HUES64 (cell line): ENCODE measurements around the gene TECR.
"Not testable (repeated sequence)": the region's sequence is repeated elsewhere in the genome, so short reads cannot be mapped to it uniquely, and the experiment has no call there.

Experiments
- H3K27ac ChIP-seq: 2 replicates; pipeline ENCODE4 v1.7.0; 2013; ENCODE audit warnings: low read depth, low read length, inconsistent platforms
- H3K27me3 ChIP-seq: 2 replicates; pipeline ENCODE4 v1.6.1; 2013; ENCODE audit warnings: mild to moderate bottlenecking, low read length; ENCODE audit not compliant: insufficient read depth
- H3K36me3 ChIP-seq: 2 replicates; pipeline ENCODE4 v1.6.1; 2013; ENCODE audit warnings: mild to moderate bottlenecking, low read length; ENCODE audit not compliant: insufficient read depth
- H3K4me1 ChIP-seq: 2 replicates; pipeline ENCODE4 v1.6.1; 2013; ENCODE audit warnings: mild to moderate bottlenecking, low read length, moderate library complexity; ENCODE audit not compliant: insufficient read depth
- H3K4me3 ChIP-seq: 2 replicates; pipeline ENCODE4 v1.5.1; 2013; ENCODE audit warnings: mild to moderate bottlenecking, low read length, moderate library complexity
- H3K9ac ChIP-seq: 2 replicates; pipeline ENCODE4 v1.6.1; 2013; ENCODE audit warnings: mild to moderate bottlenecking, low read depth, low read length
- H3K9me3 ChIP-seq: 2 replicates; pipeline ENCODE4 v1.6.1; 2013; ENCODE audit warnings: low read depth, low read length; ENCODE audit not compliant: insufficient read depth
- WGBS: fragments of 150-250, 120-280 bp; methylation state at CpG from one replicate; pipeline ENCODE4 v1.1.7; 2013; ENCODE audit warnings: missing lambda C conversion rate; 5-methylcytosine and 5-hydroxymethylcytosine counted together

Gene TECR

DNA sequence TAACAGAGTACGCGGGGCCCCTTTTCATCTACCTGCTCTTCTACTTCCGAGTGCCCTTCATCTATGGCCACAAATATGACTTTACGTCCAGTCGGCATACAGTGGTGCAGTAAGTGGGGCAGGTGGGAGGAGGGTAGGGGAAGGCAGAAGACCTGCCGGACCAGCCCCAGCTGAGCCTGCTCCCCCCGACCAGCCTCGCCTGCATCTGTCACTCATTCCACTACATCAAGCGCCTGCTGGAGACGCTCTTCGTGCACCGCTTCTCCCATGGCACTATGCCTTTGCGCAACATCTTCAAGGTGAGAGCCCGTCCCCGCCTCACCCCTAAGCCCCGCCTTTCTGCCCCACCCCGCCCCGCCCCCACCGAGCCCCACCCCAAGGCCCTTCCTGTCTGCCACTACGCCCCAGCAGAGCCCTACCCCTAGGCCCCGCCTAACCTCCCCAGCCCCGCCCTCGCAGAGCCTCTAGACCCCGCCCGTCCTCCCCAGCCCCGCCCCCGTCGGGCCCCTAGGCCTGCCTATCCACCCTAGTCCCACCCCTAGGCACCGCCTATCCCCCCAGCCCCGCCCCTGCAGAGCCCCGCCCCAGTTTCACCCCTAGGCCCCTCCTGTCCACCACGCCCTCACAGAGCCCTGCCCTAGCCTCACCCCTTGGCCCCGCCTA lies 34.7 kb downstream of the TECR start:
- H3K4me1 ChIP-seq = peaks cover 35% of the 10 kb centered on the region
- H3K4me3 ChIP-seq = no peak overlapping the region
- no peak overlapping the region; the same call in 1 of the 2 replicates for H3K27ac ChIP-seq
- 84% methylated on average over 21 of the region's 33 CpGs for WGBS
- no peak overlapping the region for H3K9ac ChIP-seq
- H3K36me3 ChIP-seq = peaks cover 19% of the 10 kb centered on the region
- no peaks in the 10 kb centered on the region for H3K27me3 ChIP-seq
- H3K9me3 ChIP-seq = no peaks in the 10 kb centered on the region

DNA sequence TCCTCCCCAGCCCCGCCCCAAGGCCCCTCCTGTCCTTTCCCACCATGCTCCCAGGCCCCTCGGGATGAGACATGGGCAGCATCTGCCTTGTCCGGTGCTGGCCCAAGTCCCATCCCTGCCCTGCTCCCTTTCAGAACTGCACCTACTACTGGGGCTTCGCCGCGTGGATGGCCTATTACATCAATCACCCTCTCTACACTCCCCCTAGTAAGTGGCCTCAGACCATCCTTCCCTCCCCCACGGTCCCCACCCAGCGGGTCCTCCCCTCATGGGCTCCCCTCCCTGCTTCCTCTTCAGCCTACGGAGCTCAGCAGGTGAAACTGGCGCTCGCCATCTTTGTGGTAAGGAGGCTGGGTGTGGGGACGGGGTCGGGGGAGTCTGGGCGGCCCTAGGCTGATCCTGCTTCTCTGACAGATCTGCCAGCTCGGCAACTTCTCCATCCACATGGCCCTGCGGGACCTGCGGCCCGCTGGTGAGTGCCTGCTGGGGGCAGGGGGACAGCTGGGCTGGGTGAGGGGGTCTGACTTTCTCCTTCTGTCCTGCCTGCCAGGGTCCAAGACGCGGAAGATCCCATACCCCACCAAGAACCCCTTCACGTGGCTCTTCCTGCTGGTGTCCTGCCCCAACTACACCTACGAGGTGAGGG lies 35.4 kb downstream of the TECR start:
- not testable (repeated sequence) for H3K4me3 ChIP-seq, H3K9ac ChIP-seq, H3K9me3 ChIP-seq, H3K27ac ChIP-seq, H3K27me3 ChIP-seq
- WGBS = 88% methylated on average over 21 of the region's 22 CpGs
- Histone ChIP-seq H3K36me3 (peaks cover 19% of the 10 kb centered on the region), H3K4me1 (peaks cover 35% of the 10 kb centered on the region)

DNA sequence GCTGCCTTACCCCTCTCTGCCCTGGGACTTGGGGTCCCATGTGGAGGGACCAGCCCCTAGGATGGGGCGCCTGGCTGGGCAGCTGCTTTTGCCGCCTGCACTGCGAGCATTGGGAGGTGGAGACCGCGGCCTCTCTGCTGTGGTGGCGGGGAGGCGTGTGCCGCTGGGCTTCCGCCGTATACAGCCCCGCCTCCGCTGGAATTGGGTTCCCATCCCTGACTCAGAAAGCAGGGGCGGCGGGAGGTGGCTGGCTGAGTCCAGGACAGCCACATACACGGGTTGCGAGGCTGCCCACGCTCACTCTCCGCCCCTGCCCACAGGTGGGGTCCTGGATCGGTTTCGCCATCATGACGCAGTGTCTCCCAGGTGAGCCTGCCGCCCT lies 35.9 kb downstream of the TECR start:
- Histone ChIP-seq H3K9me3 (no peaks in the 10 kb centered on the region), H3K4me3 (no peak overlapping the region), H3K27me3 (no peaks in the 10 kb centered on the region), H3K4me1 (peaks cover 35% of the 10 kb centered on the region), H3K27ac (no peak overlapping the region), H3K36me3 (peaks cover 19% of the 10 kb centered on the region), H3K9ac (no peak overlapping the region)
- WGBS = 92% methylated on average over 22 of the region's 22 CpGs

DNA sequence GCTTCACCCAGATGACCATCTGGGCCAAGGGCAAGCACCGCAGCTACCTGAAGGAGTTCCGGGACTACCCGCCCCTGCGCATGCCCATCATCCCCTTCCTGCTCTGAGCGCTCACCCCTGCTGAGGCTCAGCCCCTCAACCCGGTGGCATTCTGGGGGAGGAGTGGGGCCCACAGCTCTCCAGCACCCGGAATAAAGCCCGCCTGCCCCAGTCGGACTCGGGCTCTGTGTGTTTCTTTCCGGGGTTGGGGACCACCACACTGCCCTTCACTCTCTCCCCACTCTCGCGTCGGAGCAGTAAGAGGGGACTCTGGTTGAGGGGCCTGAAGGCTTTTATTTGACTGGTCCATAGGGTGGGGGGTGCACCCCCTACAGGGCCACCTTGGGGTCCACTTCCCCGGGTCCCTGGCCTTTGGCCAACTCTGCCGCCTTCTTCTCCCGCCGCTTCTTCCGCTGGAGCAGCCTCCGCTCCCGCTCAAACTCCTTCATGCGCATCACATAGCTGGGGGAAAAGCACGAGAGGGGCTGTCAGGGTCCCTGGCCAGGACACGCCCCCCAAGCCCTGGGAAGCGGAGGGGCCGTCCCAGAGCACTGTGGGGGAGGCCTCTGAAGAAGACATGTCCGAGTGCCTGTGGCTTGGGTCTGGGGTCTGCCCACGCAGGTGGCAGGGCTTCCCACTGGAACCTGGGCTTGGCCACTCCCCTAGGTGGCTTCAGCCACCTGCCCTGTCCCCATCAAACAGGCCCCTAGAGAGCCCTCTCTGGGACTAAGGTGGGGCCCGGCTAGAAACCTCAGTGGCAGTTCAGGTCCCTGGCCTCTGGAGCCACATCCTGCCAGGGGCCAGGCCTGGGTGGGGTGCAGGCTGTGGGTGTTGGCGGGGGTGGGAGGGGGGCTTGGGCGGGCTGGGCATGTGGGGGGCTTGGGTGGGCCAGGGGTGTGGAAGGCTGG lies 36.6 kb downstream of the TECR start:
- Histone ChIP-seq H3K27ac (no peak overlapping the region), H3K4me1 (peaks cover 30% of the 10 kb centered on the region), H3K36me3 (peaks cover 19% of the 10 kb centered on the region), H3K9ac (no peak overlapping the region), H3K9me3 (no peaks in the 10 kb centered on the region), H3K4me3 (no peak overlapping the region), H3K27me3 (no peaks in the 10 kb centered on the region)
- WGBS = 95% methylated on average over 22 of the region's 31 CpGs

- Histone ChIP-seq H3K27me3 (no peaks in the 10 kb centered on the region), H3K36me3 (peaks cover 19% of the 10 kb centered on the region), H3K9ac (no peak overlapping the region), H3K4me1 (peaks cover 24% of the 10 kb centered on the region), H3K27ac (no peak overlapping the region), H3K4me3 (no peak overlapping the region), H3K9me3 (no peaks in the 10 kb centered on the region)
- 93% methylated on average over 18 of the region's 18 CpGs for WGBS
Observed at GRCh38 chr19:14566712-14567077, 37.3 kb downstream of the TECR start.

GRCh38 chr19:14567079-14567478 lies 37.7 kb downstream of the TECR start:
- no peak overlapping the region for H3K4me3 ChIP-seq
- peaks cover 19% of the 10 kb centered on the region for H3K36me3 ChIP-seq
- H3K27ac ChIP-seq = no peak overlapping the region
- H3K27me3 ChIP-seq = no peaks in the 10 kb centered on the region
- no peak overlapping the region for H3K9ac ChIP-seq
- 95% methylated on average over 11 of the region's 11 CpGs for WGBS
- peaks cover 20% of the 10 kb centered on the region for H3K4me1 ChIP-seq
- no peaks in the 10 kb centered on the region for H3K9me3 ChIP-seq

DNA sequence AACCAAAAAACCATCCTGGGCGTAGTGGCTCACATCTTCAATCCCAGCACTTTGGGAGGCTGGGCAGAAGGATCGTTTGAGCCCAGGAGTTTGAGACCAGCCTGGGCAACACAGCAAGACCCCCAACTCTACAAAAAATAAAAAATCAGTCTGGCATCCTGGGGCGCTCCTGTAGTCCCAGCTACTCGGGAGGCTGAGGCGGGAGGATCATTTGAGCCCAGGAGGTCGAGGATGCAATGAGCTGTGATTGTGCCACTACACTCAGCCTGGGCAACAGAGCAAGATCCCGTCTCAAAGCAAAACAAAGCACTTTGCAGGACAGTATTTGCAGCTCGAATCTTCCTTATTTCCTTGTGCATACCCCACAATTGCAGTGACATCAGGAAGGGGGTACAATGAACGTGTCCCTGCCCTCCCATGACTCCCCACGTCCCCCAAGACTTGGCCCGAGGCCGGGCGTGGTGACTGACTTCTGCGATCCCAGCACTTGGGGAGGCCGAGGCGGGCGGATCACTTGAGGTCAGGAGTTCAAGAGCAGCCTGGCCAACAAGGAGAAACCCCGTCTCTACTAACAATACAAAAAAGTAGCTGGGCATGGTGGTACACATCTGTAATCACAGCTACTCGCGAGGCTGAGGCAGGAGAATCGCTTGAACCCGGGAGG lies 41.6 kb downstream of the TECR start:
- no peaks in the 10 kb centered on the region for H3K9me3 ChIP-seq
- H3K9ac ChIP-seq = peak overlapping the region; percentile 89
- peak overlapping the region; percentile 96 for H3K4me3 ChIP-seq
- H3K4me1 ChIP-seq = no peaks in the 10 kb centered on the region
- peaks cover 8% of the 10 kb centered on the region for H3K36me3 ChIP-seq
- H3K27ac ChIP-seq = peak overlapping the region; percentile 87; the same call in 1 of the 2 replicates
- H3K27me3 ChIP-seq = no peaks in the 10 kb centered on the region
- WGBS = 67% methylated on average over 22 of the region's 22 CpGs

DNA sequence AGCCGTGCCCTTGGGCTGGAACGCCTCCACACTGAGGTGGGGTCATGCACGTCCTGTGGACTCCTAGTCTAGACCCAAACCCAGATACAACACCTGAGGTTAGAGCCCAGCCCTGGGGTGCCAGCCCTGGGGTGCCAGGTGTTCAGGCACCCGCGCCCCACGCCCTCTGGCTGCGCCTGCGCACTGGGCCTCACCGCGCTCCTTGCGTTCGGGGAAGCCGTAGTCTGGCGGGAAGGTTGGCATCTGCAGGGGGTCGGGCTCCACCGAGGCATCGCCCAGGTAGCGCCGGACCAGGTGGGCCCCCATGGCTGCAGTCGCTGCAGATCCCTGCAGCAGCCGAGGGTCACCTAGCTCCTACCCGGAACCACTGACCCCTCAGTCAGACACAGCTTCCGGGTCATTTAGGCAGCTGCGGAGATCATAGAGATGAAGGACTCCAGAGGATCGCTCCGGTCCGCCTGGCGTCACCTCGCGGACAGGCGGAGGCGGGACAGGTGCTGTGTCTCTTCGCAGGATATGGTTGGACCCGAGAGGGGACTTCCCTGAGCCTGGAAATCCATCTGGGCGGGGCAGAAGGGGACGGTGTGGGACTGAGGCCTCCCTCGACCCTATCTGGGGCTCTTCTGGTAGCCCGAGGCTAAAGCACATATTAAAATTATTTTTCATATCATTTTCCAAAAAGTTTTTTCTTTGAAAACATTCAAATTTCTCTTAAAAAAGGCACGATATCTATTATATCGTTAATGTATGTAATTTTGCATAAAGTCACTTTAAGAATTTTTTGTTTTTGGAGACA lies 42.5 kb downstream of the TECR start, which contains the start of gene NDUFB7:
Gene NDUFB7, minus strand, starts transcription at position 372 of the 796 bp plus-strand sequence. Its CDS starts 66 bp downstream, at position 306.
- 1% methylated on average over 38 of the region's 40 CpGs for WGBS

GRCh38 chr19:14575428-14575980 lies 46.1 kb downstream of the TECR start:
- 81% methylated on average over 6 of the region's 6 CpGs for WGBS
- H3K4me1 ChIP-seq = no peaks in the 10 kb centered on the region

More for the DNA sequence above, 42.5 kb downstream of the TECR start, which contains the start of gene NDUFB7:
- H3K27me3 ChIP-seq = no peaks in the 10 kb centered on the region
- no peaks in the 10 kb centered on the region for H3K9me3 ChIP-seq
- peak within 1 kb of the TSS; percentile 87 for H3K27ac ChIP-seq
- H3K4me3 ChIP-seq = peak within 1 kb of the TSS; percentile 96
- no peaks in the 10 kb centered on the region for H3K4me1 ChIP-seq
- H3K36me3 ChIP-seq = peaks cover 4% of the 10 kb centered on the region; the same call in 1 of the 2 replicates
- H3K9ac ChIP-seq = peak within 1 kb of the TSS; percentile 89

DNA sequence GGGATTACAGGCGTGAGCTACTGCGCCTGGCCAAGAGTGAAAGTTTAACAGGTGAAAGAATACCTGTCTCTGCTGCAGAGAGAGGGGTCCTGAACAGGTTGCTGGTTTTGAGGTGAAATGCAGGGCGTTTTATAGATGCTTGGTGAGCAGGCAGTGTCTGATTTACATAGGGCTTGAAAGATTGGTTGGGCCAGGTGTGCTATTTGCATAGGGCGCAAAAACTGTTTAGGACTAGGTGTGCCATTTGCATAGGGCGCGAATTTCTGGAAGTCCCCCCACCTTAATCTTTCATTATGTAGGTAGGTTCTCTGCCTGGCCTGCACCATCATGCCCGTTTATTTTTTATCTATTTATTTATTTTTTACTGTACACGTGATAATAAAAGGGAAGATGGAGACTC lies 47.0 kb downstream of the TECR start:
- Histone ChIP-seq H3K27me3 (no peaks in the 10 kb centered on the region), H3K36me3 (no peaks in the 10 kb centered on the region), H3K4me1 (no peaks in the 10 kb centered on the region), H3K27ac (no peak overlapping the region), H3K4me3 (no peak overlapping the region), H3K9ac (no peak overlapping the region), H3K9me3 (no peaks in the 10 kb centered on the region)
- WGBS = 79% methylated on average over 5 of the region's 8 CpGs

More at GRCh38 chr19:14575428-14575980, 46.1 kb downstream of the TECR start:
- Histone ChIP-seq H3K27ac (no peak overlapping the region), H3K4me3 (no peak overlapping the region), H3K36me3 (no peaks in the 10 kb centered on the region), H3K9me3 (no peaks in the 10 kb centered on the region), H3K27me3 (no peaks in the 10 kb centered on the region), H3K9ac (no peak overlapping the region)
